ENCODE data around the gene PGLYRP3. TPM values are rescaled to one million over a fixed set of nuclear protein-coding genes. Genes with fewer than 3 reads are reported as not detected.
A peak's percentile ranks its signal among the peaks of the same experiment; 100 is the strongest.

PGLYRP3 gene
- total RNA-seq, 2 donors from 2014 or later = not detected

GRCh38 chr1:153253076-153253475 lies 59.7 kb downstream of the PGLYRP3 start:
- DNase-seq (ENCODE audit: low spot score in 2 of 2) = no peak
- Mint-ChIP-seq H3K27ac (no peak overlapping the region), H3K36me3 (no peaks in the 10 kb centered on the region), H3K9me3 (no peaks in the 10 kb centered on the region)
- no peak for ATAC-seq

GRCh38 chr1:153251988-153252387 lies 60.8 kb downstream of the PGLYRP3 start:
- no peak for ATAC-seq
- H3K27ac Mint-ChIP-seq = no peak overlapping the region

GRCh38 chr1:153251562-153251961 lies 61.2 kb downstream of the PGLYRP3 start:
- DNase-seq (ENCODE audit: low spot score in 2 of 2) = no peak
- ATAC-seq = no peak
- Mint-ChIP-seq H3K36me3 (no peaks in the 10 kb centered on the region), H3K9me3 (no peaks in the 10 kb centered on the region), H3K27ac (no peak overlapping the region)

More at GRCh38 chr1:153251988-153252387, 60.8 kb downstream of the PGLYRP3 start:
- DNase-seq (ENCODE audit: low spot score in 2 of 2) = no peak
- H3K36me3 Mint-ChIP-seq = no peaks in the 10 kb centered on the region
- H3K9me3 Mint-ChIP-seq = no peaks in the 10 kb centered on the region

GRCh38 chr1:153251087-153251486 lies 61.7 kb downstream of the PGLYRP3 start:
- H3K36me3 Mint-ChIP-seq = no peaks in the 10 kb centered on the region
- DNase-seq (ENCODE audit: low spot score in 2 of 2) (no peak), ATAC-seq (no peak)
- H3K9me3 Mint-ChIP-seq = no peaks in the 10 kb centered on the region
- H3K27ac Mint-ChIP-seq = peak overlapping the region in 1 of 2 donors; percentile 22

GRCh38 chr1:153250166-153250565 lies 62.6 kb downstream of the PGLYRP3 start:
- Mint-ChIP-seq H3K9me3 (peaks cover 0 to under 1% of the 10 kb centered on the region in 2 donors), H3K27ac (no peak overlapping the region), H3K36me3 (no peaks in the 10 kb centered on the region)
- ATAC-seq (no peak), DNase-seq (ENCODE audit: low spot score in 2 of 2) (no peak)

GRCh38 chr1:153248176-153248879 lies 64.4 kb downstream of the PGLYRP3 start:
- peaks cover 6 to 7% of the 10 kb centered on the region in 2 donors for H3K9me3 Mint-ChIP-seq
- H3K36me3 Mint-ChIP-seq = no peaks in the 10 kb centered on the region
- ATAC-seq (no peak), DNase-seq (ENCODE audit: low spot score in 2 of 2) (no peak)
- H3K27ac Mint-ChIP-seq = no peak overlapping the region

Other genes starting within 250 kb of the PGLYRP3 start
- gene SPRR2B, start 241.3 kb downstream of the PGLYRP3 start, total RNA-seq = not detected
- not detected for gene SPRR2E, start 218.4 kb downstream of the PGLYRP3 start, total RNA-seq
- gene SPRR2F, start 199.4 kb downstream of the PGLYRP3 start, total RNA-seq = not detected
- not detected for gene SPRR2G, start 162.1 kb downstream of the PGLYRP3 start, total RNA-seq
- gene LELP1, start 109.5 kb downstream of the PGLYRP3 start, total RNA-seq = not detected
- gene PRR9, start 95.4 kb downstream of the PGLYRP3 start, total RNA-seq = not detected
- gene LORICRIN, start 53.3 kb downstream of the PGLYRP3 start, total RNA-seq = not detected
- not detected for gene PGLYRP4, start 35.9 kb upstream of the PGLYRP3 start, total RNA-seq
- gene S100A9, start 44.9 kb upstream of the PGLYRP3 start, total RNA-seq = 1 to 10 TPM in 1 of 2 donors, under 1 TPM in 1; 0.73 to 1.4 TPM
- gene S100A12, start 62.7 kb upstream of the PGLYRP3 start, total RNA-seq = not detected
- gene S100A8, start 78.1 kb upstream of the PGLYRP3 start, total RNA-seq = not detected
- not detected for gene S100A7A, start 103.6 kb upstream of the PGLYRP3 start, total RNA-seq
- gene S100A7, start 147.7 kb upstream of the PGLYRP3 start, total RNA-seq = not detected
- 100 to 1,000 TPM; 260 to 445 TPM for gene S100A6, start 223.0 kb upstream of the PGLYRP3 start, total RNA-seq
- gene S100A5, start 228.0 kb upstream of the PGLYRP3 start, total RNA-seq = 1 to 10 TPM; 2.0 to 3.9 TPM
- 100 to 1,000 TPM; 186 to 368 TPM for gene S100A4, start 232.9 kb upstream of the PGLYRP3 start, total RNA-seq
- gene S100A3, start 236.3 kb upstream of the PGLYRP3 start, total RNA-seq = not detected

Data from activated naive CD4-positive, alpha-beta T cell treated with anti-CD3 and anti-CD28 coated beads, Interleukin-2, amount 50 U/mL, for 72 hours (primary cell).